ENCODE results near the gene PSME1.

The PSME1 gene

DNA sequence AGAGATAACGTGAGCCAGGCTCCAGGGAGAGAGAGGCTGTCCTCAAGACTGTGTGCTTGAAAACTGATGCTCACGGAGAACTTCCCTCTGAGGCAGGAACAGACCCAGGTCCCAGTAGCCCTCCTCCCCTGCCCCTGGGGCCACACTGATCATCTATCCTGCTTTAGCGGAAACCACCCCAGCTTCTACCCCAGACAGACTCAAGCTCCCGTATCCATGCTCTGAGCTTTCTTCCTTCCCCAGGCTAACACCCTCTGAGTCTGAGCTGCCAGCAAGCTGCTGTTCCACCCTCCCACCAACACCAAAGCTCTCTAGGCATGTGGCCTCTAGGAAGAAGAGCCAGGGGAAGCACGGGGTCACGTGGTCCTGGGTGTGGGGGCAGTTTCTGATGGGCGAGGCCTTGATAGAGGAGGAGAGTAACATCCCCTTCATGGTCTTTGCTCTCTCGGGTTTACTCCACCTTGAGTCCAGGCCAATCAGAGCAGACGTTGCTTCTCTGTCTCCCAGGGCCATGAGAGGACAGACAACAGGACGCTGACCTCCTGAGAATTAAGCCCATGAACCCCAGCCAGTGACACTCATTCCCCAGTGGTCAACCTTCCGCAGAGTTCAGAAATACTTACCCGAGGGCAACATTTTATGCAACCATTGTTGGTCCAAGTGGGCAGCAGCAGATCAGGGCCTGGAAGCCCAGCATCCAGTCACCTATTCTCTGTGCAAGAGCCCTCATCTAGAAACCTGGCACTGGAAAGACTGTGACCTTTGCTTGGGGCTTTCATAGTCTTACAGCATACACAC, 40.5 kb upstream of the PSME1 start:
- TF ChIP-seq CTCF (IDR thresholded peaks at IDR 0.05) = no peak
- H3K4me3 ChIP-seq (ENCODE audit: low read depth in 1 of 2, low read length in 1 of 2) = peak overlapping the region in 1 of 2 experiments; percentile 99
- H3K27me3 ChIP-seq = peaks cover 38% of the 10 kb centered on the region
- peak overlapping the region; percentile 81 for H3K27ac ChIP-seq
- H3K36me3 ChIP-seq = no peaks in the 10 kb centered on the region
- peaks cover 19 to 20% of the 10 kb centered on the region in 2 experiments for H3K4me1 ChIP-seq (ENCODE audit: control insufficient read depth in 1 of 2, insufficient read depth in 1 of 2, low read depth in 1 of 2, low read length in 1 of 2)
- no peaks in the 10 kb centered on the region for H3K9me3 ChIP-seq

DNA sequence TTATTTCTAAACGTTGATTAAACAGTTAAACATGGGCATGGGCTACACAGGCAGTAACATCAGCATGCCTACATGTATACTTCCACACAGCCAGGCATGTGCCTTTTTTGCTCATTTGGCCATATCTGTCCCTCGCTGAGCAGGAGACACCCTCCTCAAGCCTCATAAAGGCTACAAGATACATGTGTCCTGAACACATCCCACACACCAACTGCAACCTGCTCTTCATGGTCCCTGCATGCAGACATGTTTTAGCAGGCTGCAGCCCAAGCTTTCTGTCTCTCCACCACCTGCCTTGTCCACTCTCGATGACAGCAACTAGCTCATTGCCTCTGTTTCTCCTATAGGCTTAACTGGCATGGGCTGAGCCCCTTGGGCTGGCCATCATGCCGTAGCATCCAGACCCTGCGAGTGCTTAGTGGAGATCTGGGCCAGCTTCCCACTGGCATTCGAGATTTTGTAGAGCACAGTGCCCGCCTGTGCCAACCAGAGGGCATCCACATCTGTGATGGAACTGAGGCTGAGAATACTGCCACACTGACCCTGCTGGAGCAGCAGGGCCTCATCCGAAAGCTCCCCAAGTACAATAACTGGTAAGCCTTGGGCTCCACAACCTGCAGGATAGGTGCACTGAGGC, 39.3 kb upstream of the PSME1 start:
- Histone ChIP-seq H3K27me3 (peaks cover 49% of the 10 kb centered on the region), H3K4me1 (ENCODE audit: control insufficient read depth in 1 of 2, insufficient read depth in 1 of 2, low read depth in 1 of 2, low read length in 1 of 2) (peaks cover 19 to 20% of the 10 kb centered on the region in 2 experiments), H3K9me3 (no peaks in the 10 kb centered on the region), H3K27ac (no peak overlapping the region), H3K36me3 (no peaks in the 10 kb centered on the region), H3K4me3 (ENCODE audit: low read depth in 1 of 2, low read length in 1 of 2) (no peak overlapping the region)
- TF ChIP-seq CTCF (IDR thresholded peaks at IDR 0.05) = no peak

DNA sequence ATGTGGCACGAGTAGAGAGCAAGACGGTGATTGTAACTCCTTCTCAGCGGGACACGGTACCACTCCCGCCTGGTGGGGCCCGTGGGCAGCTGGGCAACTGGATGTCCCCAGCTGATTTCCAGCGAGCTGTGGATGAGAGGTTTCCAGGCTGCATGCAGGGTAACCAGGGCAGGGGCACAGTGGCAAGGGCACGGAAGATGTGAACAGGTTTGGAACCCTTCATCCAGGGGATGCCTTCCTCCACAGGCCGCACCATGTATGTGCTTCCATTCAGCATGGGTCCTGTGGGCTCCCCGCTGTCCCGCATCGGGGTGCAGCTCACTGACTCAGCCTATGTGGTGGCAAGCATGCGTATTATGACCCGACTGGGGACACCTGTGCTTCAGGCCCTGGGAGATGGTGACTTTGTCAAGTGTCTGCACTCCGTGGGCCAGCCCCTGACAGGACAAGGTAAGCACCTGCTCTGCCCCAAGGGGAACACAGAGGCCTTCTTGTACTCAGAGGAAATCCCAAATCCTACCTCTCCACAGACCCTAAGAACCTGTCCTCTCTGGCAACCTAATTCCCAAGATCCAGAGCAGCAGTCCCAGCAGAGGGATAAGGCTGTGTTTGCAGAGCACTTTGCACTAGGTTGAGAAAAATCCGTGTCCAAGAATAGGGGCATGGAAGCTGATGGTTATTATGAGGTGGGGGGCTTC, 37.6 kb upstream of the PSME1 start:
- TF ChIP-seq CTCF (IDR thresholded peaks at IDR 0.05) = no peak
- H3K27me3 ChIP-seq = peaks cover 49% of the 10 kb centered on the region
- H3K36me3 ChIP-seq = no peaks in the 10 kb centered on the region
- no peak overlapping the region for H3K27ac ChIP-seq
- H3K4me3 ChIP-seq (ENCODE audit: low read depth in 1 of 2, low read length in 1 of 2) = no peak overlapping the region
- peaks cover 19 to 20% of the 10 kb centered on the region in 2 experiments for H3K4me1 ChIP-seq (ENCODE audit: control insufficient read depth in 1 of 2, insufficient read depth in 1 of 2, low read depth in 1 of 2, low read length in 1 of 2)
- H3K9me3 ChIP-seq = no peaks in the 10 kb centered on the region

GRCh38 chr14:24098927-24099813, 36.8 kb upstream of the PSME1 start:
- Histone ChIP-seq H3K27me3 (peaks cover 47% of the 10 kb centered on the region), H3K4me3 (ENCODE audit: low read depth in 1 of 2, low read length in 1 of 2) (no peak overlapping the region), H3K27ac (no peak overlapping the region), H3K9me3 (no peaks in the 10 kb centered on the region), H3K36me3 (no peaks in the 10 kb centered on the region), H3K4me1 (ENCODE audit: control insufficient read depth in 1 of 2, insufficient read depth in 1 of 2, low read depth in 1 of 2, low read length in 1 of 2) (peaks cover 14 to 15% of the 10 kb centered on the region in 2 experiments)
- TF ChIP-seq CTCF (IDR thresholded peaks at IDR 0.05) = no peak

Data from neutrophil (primary cell).